K562 (cell line): ENCODE measurements around the gene IGSF23. TPM values are rescaled to one million over a fixed set of nuclear protein-coding genes. Genes with fewer than 3 reads are reported as not detected.

ENCODE experiments used
- ARID3A ChIP-seq: IDR thresholded peaks from 2 replicates; pipeline ENCODE4 v1.6.1; 2012; ENCODE audit warnings: low read depth, low read length, improper control_type of control experiment, borderline replicate concordance
- ATF3 ChIP-seq, 2 experiments: fragments of 450-650 bp in 1 of 2; sonication (generic) in 1 of 2; formaldehyde crosslinking in 1 of 2; IDR thresholded peaks in 1 of 2; conservative IDR thresholded peaks in 1 of 2; 2 replicates each; pipeline versions ENCODE4 v1.6.1 to v1.8.1; 2016 to 2023; ENCODE audit warnings: mild to moderate bottlenecking in 2 of 2, moderate library complexity in 2 of 2, inconsistent platforms in 1 of 2, missing genetic modification reagents in 1 of 2
- CEBPB ChIP-seq: fragments of 450-650 bp; IDR thresholded peaks from 2 replicates; pipeline ENCODE4 v1.6.1; 2016; ENCODE audit warnings: missing genetic modification characterization, missing compliant biosample characterization
- CEBPZ ChIP-seq: fragments of 150-350 bp; IDR thresholded peaks from 2 replicates; pipeline ENCODE4 v1.6.1; 2014; ENCODE audit warnings: low read depth, mild to moderate bottlenecking, low read length, borderline replicate concordance
- CTCFL ChIP-seq: IDR thresholded peaks from 2 replicates; pipeline ENCODE4 v1.6.1; 2011; ENCODE audit warnings: borderline replicate concordance, low read depth, mild to moderate bottlenecking, moderate library complexity, low read length; ENCODE audit not compliant: insufficient read depth, poor library complexity, severe bottlenecking
- E2F1 ChIP-seq: sonication (generic); formaldehyde crosslinking; IDR thresholded peaks from 2 replicates; pipeline ENCODE4 v1.8.1; 2023; ENCODE audit warnings: mild to moderate bottlenecking, missing genetic modification reagents, moderate library complexity
- E2F6 ChIP-seq, 2 experiments: IDR thresholded peaks; 2 replicates each; pipeline ENCODE4 v1.6.1; 2011; ENCODE audit warnings: borderline replicate concordance in 1 of 2, control low read depth in 1 of 2, low read depth in 1 of 2, low read length in 1 of 2, mild to moderate bottlenecking in 1 of 2, mixed read lengths in 1 of 2, moderate library complexity in 1 of 2; ENCODE audit not compliant: insufficient read depth in 1 of 2, insufficient read length in 1 of 2, poor library complexity in 1 of 2, severe bottlenecking in 1 of 2; ENCODE audit errors: extremely low read depth in 1 of 2
- EGR1 ChIP-seq: fragments of 450-650 bp; conservative IDR thresholded peaks from 2 replicates; pipeline ENCODE4 v1.6.1; 2017; ENCODE audit warnings: mild to moderate bottlenecking
- FOSL1 ChIP-seq: fragments of 200-800 bp; sonication (Bioruptor generic); conservative IDR thresholded peaks from 2 replicates; pipeline ENCODE4 v1.6.1; 2016; ENCODE audit warnings: missing genetic modification characterization, missing compliant biosample characterization
- HIVEP1 ChIP-seq: fragments of 250-450 bp; sonication (Bioruptor Pico); IDR thresholded peaks from 2 replicates; pipeline ENCODE4 v1.4.0; 2020; ENCODE audit warnings: mild to moderate bottlenecking
- NFE2L1 ChIP-seq: fragments of 450-650 bp; IDR thresholded peaks from 2 replicates; pipeline ENCODE4 v1.6.1; 2016; ENCODE audit warnings: missing genetic modification characterization, low read depth, mild to moderate bottlenecking, missing compliant biosample characterization, moderate library complexity, borderline replicate concordance
- ZNF263 ChIP-seq: sonication (generic); formaldehyde crosslinking; IDR thresholded peaks from 2 replicates; pipeline ENCODE4 v1.8.0; 2022; ENCODE audit warnings: mild to moderate bottlenecking, missing genetic modification reagents, borderline replicate concordance
- ZNF41 ChIP-seq: fragments of 250-450 bp; sonication (Bioruptor Pico); conservative IDR thresholded peaks from 2 replicates; pipeline ENCODE4 v1.4.0; 2020; ENCODE audit warnings: mild to moderate bottlenecking
- polyA plus RNA-seq, 8 experiments: library from polyadenylated mRNA; depleted of rRNA in 4 of 8; stranded (reverse) in 5 of 8; unstranded in 3 of 8; fragments of >200 nt; fragmentation: Nextera tagmentation in 2 of 8; fragmentation: Illumina TruSeq in 1 of 8; extraction: Ambion mirVana in 2 of 8; extraction: Trizol in 1 of 8; gene quantifications; 2 replicates each; pipeline versions ENCODE4 v1.2.1 to v1.2.3, GENCODE V29; 2011 to 2014; ENCODE audit warnings: inconsistent platforms in 1 of 8, missing spikeins in 1 of 8
- total RNA-seq, 7 experiments: library from RNA; depleted of rRNA in 6 of 7; stranded (reverse); fragments of >200 nt in 6 of 7; fragmentation: Illumina TruSeq in 2 of 7; extraction: Trizol in 2 of 7; gene quantifications; 2 replicates each; pipeline versions ENCODE4 v1.2.1 to v1.2.3, GENCODE V29; 2011 to 2021; ENCODE audit warnings: low replicate concordance in 1 of 7

IGSF23 gene
- total and polyA plus RNA-seq, 9 of the 15 experiments (the other 6 are each of a cell fraction or from before 2014, with no cell fraction given) = not detected

GRCh38 chr19:44576843-44577565 is 36.4 kb upstream of the IGSF23 start (continued):
- TF ChIP-seq E2F6 (IDR thresholded peaks at IDR 0.05; ENCODE audit: borderline replicate concordance in 1 of 2, extremely low read depth in 1 of 2, insufficient read depth in 1 of 2, insufficient read length in 1 of 2, low read depth in 1 of 2, low read length in 1 of 2, poor library complexity in 1 of 2, severe bottlenecking in 1 of 2) (no peak), CEBPB (tag) (peak; percentile 77), E2F1 (no peak), ZNF41 (CRISPR knock-in tag) (no peak), CEBPZ (no peak), HIVEP1 (no peak), CTCFL (peak; percentile 46), ZNF263 (no peak), ARID3A (no peak), ATF3 (IDR thresholded peaks at IDR 0.05) (no peak), ATF3 (CRISPR knock-in tag; conservative IDR thresholded peaks at IDR 0.05) (no peak), EGR1 (no peak), NFE2L1 (tag) (no peak), FOSL1 (tag) (no peak)
